AG09319 (cell line): ENCODE data around the gene GABBR2.
A peak's percentile ranks its signal among the peaks of the same experiment; 100 is the strongest.

Experiments used
- DNase-seq: peaks from one replicate; pipeline ENCODE4 v3.0.0-alpha.2; 2010; ENCODE audit warnings: low read depth; ENCODE audit errors: extremely low read depth
- TF ChIP-seq, protein P1 (sequence below): IDR thresholded peaks from 2 replicates; pipeline ENCODE4 v1.5.1; 2011; ENCODE audit warnings: low read depth, mild to moderate bottlenecking, inconsistent platforms, low read length, moderate library complexity

Gene GABBR2

DNA sequence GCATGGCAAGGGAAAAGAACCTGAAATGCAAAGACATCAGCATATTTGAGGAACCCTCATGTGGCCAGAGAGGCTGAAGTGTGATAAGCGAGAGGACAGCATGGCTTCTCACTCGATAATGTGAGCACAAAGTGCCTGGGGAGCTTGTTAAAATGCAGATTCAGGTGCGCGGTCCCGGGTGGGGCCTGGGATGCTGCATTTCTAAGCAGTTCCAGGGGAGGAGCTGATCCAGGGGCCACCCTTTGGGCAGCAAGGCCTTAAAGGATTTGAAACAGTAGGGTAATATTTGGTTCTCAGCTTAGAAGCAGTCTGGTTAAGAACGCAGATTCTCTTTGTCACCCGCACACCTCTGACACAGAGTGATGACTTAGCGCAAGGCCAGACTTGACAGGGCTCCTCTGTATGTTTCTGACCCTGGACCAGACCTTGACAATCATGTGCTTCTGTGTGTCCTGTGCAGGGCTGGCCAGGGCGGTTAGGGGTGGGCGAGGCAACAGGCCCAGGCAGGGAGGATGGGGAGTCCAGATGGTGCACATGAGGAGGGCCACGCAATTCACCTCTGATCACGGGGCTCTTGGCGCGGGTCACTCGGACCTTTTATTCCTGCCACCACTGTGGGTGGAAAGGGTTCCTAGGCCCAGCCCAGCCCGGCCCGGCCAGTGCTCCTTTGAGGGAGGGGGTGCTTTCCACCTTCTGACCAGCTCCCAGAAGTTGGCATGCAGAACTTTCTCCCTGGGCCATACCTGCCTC lies 390.5 kb downstream of the GABBR2 start:
- TF ChIP-seq, protein P1, sequence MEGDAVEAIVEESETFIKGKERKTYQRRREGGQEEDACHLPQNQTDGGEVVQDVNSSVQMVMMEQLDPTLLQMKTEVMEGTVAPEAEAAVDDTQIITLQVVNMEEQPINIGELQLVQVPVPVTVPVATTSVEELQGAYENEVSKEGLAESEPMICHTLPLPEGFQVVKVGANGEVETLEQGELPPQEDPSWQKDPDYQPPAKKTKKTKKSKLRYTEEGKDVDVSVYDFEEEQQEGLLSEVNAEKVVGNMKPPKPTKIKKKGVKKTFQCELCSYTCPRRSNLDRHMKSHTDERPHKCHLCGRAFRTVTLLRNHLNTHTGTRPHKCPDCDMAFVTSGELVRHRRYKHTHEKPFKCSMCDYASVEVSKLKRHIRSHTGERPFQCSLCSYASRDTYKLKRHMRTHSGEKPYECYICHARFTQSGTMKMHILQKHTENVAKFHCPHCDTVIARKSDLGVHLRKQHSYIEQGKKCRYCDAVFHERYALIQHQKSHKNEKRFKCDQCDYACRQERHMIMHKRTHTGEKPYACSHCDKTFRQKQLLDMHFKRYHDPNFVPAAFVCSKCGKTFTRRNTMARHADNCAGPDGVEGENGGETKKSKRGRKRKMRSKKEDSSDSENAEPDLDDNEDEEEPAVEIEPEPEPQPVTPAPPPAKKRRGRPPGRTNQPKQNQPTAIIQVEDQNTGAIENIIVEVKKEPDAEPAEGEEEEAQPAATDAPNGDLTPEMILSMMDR = no peak
- no peak for DNase-seq

DNA sequence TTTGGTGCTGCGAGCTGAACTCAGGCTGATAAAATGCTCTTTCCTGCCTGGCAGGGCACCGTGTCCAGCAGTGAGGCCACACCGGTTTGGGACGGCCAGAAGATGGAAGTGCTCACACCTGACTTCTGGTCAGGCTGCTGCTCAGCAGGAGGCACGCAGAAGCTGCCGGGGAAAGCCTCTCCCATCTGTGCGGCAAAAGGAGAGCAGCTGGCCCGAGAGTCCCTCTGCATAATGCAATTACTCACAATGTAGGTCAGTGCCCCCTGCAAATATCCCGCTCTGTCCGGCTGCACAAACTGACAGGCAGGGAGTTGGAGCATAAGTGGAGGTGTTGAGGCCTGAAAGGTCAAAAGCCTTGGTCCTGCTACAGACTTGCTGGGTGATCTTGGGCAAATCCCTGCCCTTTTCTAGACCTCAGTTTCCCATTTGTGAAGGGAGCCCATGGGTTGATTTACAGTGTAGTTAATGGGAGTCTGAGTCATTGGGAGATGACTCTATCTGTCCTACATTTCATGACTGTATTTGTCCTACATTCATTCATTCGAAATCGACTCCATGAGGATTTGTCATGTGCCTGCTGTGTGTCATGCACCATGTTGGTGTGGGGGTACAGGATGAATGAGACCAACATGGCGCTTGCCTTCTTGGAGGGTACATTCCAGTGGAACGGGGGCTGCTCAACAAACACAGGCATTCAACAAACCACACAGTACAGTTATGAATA lies 391.4 kb downstream of the GABBR2 start:
- TF ChIP-seq, protein P1 = no peak
- no peak for DNase-seq

DNA sequence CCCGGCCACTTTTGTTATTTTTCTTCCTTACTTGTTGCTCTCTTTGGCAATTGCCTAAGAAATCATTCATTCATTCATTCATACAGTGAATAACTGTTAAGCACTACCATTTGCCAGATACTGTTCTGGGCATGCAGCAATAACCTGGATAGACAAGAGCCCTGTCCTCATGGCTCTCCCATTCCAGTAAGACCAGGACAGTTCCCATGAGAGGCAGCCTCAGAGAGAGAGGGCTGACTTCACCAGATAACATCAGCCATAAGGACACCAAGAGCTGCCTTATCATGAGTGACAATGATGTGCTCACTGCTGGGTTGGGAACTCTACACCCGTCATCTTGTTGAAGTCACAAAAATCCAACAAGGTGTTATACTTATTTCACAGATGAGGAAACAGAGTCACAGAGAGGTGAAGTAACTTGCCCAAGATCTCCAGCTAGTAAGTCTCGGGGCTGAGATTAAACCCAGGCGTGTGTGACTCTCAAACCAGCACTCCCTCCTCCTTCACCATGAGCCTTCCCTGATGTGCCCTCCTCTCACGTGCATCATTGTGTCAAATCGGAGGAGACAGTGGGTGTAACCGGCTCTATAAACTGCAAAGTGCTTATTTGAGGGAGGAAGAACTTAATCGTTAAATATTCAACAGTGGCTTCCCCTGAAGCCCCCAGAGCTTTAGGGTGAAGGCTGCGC lies 392.1 kb downstream of the GABBR2 start:
- TF ChIP-seq, protein P1 = no peak
- DNase-seq = no peak

DNA sequence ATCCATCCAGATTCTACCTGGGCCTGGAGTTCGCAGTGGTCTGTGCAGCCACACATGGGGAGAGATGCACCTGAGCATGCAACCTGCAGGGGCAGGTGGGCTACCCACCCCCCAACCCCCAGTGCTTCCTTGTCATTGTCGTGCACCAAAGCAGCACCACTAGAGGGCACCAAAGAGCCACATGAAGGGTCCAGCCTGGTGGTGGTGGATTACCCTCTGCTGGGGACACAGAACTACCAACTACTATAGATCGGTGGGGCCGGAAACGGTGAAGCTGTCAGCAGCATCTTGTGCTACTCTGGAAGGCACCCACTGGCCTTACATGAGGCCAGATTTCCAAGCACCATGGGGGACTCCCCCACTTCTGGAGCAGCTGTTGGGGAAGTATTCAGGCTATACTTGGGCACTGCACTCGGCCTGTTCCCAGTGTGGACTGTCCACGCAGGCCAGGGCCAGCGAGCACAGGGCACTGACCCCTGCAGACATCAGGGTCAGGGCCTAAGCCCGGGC lies 393.1 kb downstream of the GABBR2 start:
- TF ChIP-seq, protein P1 = peak; percentile 91
- peak; percentile 51 for DNase-seq

DNA sequence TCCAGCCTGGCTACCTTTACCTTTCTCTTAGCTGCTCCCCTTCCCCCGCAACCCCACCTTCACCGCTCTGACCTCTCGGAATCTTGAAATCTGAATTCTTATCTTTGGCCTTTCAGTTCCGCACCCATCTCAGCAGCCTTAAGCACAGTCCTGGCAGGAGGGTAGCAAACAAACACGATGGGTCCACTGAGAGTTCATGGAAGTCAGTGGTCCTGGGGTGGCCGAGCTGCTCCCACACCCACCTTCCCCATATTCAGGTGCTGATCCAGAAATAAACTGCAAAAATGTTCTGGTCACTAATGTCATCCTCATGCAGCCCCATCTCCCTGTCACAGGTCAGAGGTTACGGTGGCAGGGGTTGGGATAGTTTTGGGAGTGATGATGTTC lies 393.7 kb downstream of the GABBR2 start:
- TF ChIP-seq, protein P1 = no peak
- no peak for DNase-seq

DNA sequence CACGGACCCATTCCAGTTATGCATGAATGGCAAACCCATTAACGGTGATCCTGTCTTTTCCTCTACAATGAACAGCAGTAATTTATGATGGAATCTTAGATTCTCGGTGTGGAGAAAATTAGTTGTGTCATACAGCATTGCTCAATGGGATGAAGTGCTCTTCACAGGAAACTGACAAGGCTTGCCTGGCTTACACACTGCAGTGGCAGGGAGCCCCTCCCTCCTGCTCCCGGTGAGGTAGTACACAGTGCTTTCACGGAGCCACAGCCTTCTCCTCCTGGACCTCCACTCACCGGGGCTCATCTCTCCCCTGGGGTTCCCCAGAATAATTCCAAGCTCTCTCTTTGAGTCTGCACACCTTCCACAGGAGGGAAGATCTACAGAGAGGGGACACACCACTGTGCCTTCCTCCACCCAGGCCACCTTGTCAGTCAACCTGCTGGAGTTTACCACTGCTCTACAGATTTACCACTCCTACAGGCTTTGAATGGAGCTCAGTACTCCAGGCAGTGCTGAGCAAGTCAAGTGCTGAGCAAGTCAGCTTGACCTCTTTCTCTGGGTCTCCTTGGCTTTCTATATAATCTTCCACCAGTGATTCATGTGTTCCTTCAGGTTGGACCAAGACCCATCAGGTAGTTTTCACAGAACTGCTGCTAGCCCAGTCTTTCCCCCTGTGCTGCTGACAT lies 394.2 kb downstream of the GABBR2 start:
- no peak for DNase-seq

More for the DNA sequence above, 394.2 kb downstream of the GABBR2 start:
- TF ChIP-seq, protein P1 = no peak
